HepG2 (cell line): ENCODE data around the gene SMIM24. TPM values are rescaled to one million over a fixed set of nuclear protein-coding genes. Genes with fewer than 3 reads are reported as not detected.

Source experiments
- ARNT2 ChIP-seq: sonication (generic); formaldehyde crosslinking; IDR thresholded peaks from 2 replicates; pipeline ENCODE4 v1.8.0; 2022; ENCODE audit warnings: mild to moderate bottlenecking, low read depth, missing genetic modification reagents, moderate library complexity
- BORCS8-MEF2B ChIP-seq: sonication (generic); formaldehyde crosslinking; IDR thresholded peaks from 2 replicates; pipeline ENCODE4 v1.8.0; 2022; ENCODE audit warnings: mild to moderate bottlenecking, missing genetic modification reagents
- CC2D1A ChIP-seq: sonication (generic); formaldehyde crosslinking; IDR thresholded peaks from 2 replicates; pipeline ENCODE4 v1.8.1; 2023; ENCODE audit warnings: mild to moderate bottlenecking, missing genetic modification reagents
- DNMT1 ChIP-seq: sonication (generic); formaldehyde crosslinking; IDR thresholded peaks from 2 replicates; pipeline ENCODE4 v1.5.1; 2020; ENCODE audit warnings: mild to moderate bottlenecking, missing genetic modification reagents
- DR1 ChIP-seq: sonication (generic); formaldehyde crosslinking; IDR thresholded peaks from 2 replicates; pipeline ENCODE4 v1.8.0; 2021; ENCODE audit warnings: mild to moderate bottlenecking, missing genetic modification reagents, inconsistent platforms
- GZF1 ChIP-seq: sonication (generic); formaldehyde crosslinking; IDR thresholded peaks from 2 replicates; pipeline ENCODE4 v1.5.1; 2020; ENCODE audit warnings: mild to moderate bottlenecking, missing genetic modification reagents
- HNF4G ChIP-seq, 2 experiments: sonication (generic) in 1 of 2; formaldehyde crosslinking in 1 of 2; IDR thresholded peaks; 2 replicates each; pipeline versions ENCODE4 v1.4.0 to v1.6.1; 2011 to 2020; ENCODE audit warnings: borderline replicate concordance in 2 of 2, low read depth in 2 of 2, mild to moderate bottlenecking in 2 of 2, low read length in 1 of 2, missing genetic modification reagents in 1 of 2, moderate library complexity in 1 of 2
- NCOA2 ChIP-seq: sonication (generic); formaldehyde crosslinking; IDR thresholded peaks from 2 replicates; pipeline ENCODE4 v1.8.0; 2022; ENCODE audit warnings: inconsistent platforms
- RARG ChIP-seq: sonication (generic); formaldehyde crosslinking; IDR thresholded peaks from 2 replicates; pipeline ENCODE4 v1.4.0; 2020; ENCODE audit warnings: low read depth, mild to moderate bottlenecking, missing genetic modification reagents
- SIX4 ChIP-seq: sonication (generic); formaldehyde crosslinking; IDR thresholded peaks from 2 replicates; pipeline ENCODE4 v1.4.0; 2020; ENCODE audit warnings: missing genetic modification reagents
- ZBTB42 ChIP-seq: sonication (generic); formaldehyde crosslinking; IDR thresholded peaks from 2 replicates; pipeline ENCODE4 v1.5.0; 2020; ENCODE audit warnings: mild to moderate bottlenecking, missing genetic modification reagents
- ZNF274 ChIP-seq: sonication (generic); formaldehyde crosslinking; IDR thresholded peaks from 2 replicates; pipeline ENCODE4 v1.5.1; 2020; ENCODE audit warnings: mild to moderate bottlenecking, missing genetic modification reagents
- ZNF556 ChIP-seq: sonication (generic); formaldehyde crosslinking; IDR thresholded peaks from 2 replicates; pipeline ENCODE4 v1.4.0; 2020; ENCODE audit warnings: mild to moderate bottlenecking, missing genetic modification reagents, borderline replicate concordance
- ZNF619 ChIP-seq: sonication (generic); formaldehyde crosslinking; IDR thresholded peaks from 2 replicates; pipeline ENCODE4 v1.4.0; 2020; ENCODE audit warnings: mild to moderate bottlenecking, missing genetic modification reagents
- ZNF775 ChIP-seq: sonication (generic); formaldehyde crosslinking; IDR thresholded peaks from 2 replicates; pipeline ENCODE4 v1.4.0; 2020; ENCODE audit warnings: missing genetic modification reagents, mild to moderate bottlenecking, moderate library complexity, borderline replicate concordance
- polyA plus RNA-seq, 8 experiments: library from polyadenylated mRNA; depleted of rRNA in 3 of 8; stranded (reverse) in 7 of 8; unstranded in 1 of 8; fragments of >200 nt; fragmentation: Illumina TruSeq in 4 of 8; extraction: Trizol in 4 of 8; gene quantifications; 2 replicates each; pipeline versions ENCODE4 v1.2.1 to v1.2.3, GENCODE V29; 2011 to 2016; ENCODE audit warnings: low read depth in 4 of 8, missing spikeins in 1 of 8, mixed read lengths in 1 of 8; ENCODE audit not compliant: insufficient read depth in 1 of 8
- total RNA-seq, 5 experiments: library from RNA; depleted of rRNA; stranded (reverse); fragments of >200 nt; fragmentation: Illumina TruSeq; extraction: Trizol; gene quantifications; 2 replicates each; pipeline ENCODE4 v1.2.3, GENCODE V29; 2016; ENCODE audit warnings: low read depth in 1 of 5
- TF ChIP-seq, protein P1 (sequence below): sonication (generic); formaldehyde crosslinking; IDR thresholded peaks from 2 replicates; pipeline ENCODE4 v1.4.0; 2020; ENCODE audit warnings: missing genetic modification reagents
- TF ChIP-seq, protein P2 (sequence below): sonication (generic); formaldehyde crosslinking; IDR thresholded peaks from 2 replicates; pipeline ENCODE4 v1.5.1; 2020; ENCODE audit warnings: missing genetic modification reagents, mild to moderate bottlenecking, borderline replicate concordance
- TF ChIP-seq, protein P3 (sequence below): sonication (generic); formaldehyde crosslinking; IDR thresholded peaks from 2 replicates; pipeline ENCODE4 v1.5.0; 2020; ENCODE audit warnings: missing genetic modification reagents
- TF ChIP-seq, protein P4 (sequence below): sonication (generic); formaldehyde crosslinking; conservative IDR thresholded peaks from 2 replicates; pipeline ENCODE4 v1.8.0; 2022; ENCODE audit warnings: missing genetic modification reagents

SMIM24 gene
- total and polyA plus RNA-seq, 2 of the 13 experiments (the other 11 are each of a cell fraction or from before 2014, with no cell fraction given): 11.2 to 70.6 TPM

DNA sequence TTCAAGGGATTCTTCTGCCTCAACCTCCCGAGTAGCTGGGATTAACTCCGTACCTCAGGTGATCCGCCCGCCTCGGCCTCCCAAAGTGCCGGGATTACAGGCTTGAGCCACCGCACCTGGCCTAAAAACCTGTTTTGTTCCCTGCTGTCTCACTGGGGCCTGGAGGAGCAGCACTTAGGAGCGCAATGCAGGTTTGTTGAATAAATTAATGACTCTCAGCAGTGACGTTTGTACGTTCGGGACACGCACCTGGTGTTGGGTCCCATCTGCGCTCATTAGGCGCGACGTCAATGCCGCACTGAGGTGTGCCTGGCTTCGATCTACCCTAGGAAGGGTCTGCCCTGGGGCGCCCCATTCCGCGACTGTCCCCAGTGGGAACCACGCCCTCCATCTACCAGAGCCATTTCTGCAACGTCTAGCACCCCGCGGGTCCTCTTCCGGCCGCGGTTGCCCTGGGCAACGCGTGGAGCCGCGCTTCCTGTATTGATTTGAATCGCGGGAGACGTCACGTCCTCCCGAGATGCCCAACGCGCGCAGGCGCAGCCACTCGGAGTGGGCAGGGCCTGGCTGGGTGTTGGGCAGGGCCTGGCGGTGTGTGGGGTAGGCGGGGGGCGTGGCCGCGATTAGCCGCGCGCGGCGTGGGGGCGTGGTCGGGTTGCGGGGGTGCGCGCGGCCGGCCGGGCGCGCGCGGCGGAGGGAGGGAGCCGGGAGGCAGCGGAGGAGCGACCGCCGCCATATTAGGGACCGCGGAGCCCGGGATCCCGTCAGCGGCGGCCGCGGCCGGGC lies 25.5 kb upstream of the SMIM24 start, which contains the start of gene FZR1 (continued):
- TF ChIP-seq, protein P1, sequence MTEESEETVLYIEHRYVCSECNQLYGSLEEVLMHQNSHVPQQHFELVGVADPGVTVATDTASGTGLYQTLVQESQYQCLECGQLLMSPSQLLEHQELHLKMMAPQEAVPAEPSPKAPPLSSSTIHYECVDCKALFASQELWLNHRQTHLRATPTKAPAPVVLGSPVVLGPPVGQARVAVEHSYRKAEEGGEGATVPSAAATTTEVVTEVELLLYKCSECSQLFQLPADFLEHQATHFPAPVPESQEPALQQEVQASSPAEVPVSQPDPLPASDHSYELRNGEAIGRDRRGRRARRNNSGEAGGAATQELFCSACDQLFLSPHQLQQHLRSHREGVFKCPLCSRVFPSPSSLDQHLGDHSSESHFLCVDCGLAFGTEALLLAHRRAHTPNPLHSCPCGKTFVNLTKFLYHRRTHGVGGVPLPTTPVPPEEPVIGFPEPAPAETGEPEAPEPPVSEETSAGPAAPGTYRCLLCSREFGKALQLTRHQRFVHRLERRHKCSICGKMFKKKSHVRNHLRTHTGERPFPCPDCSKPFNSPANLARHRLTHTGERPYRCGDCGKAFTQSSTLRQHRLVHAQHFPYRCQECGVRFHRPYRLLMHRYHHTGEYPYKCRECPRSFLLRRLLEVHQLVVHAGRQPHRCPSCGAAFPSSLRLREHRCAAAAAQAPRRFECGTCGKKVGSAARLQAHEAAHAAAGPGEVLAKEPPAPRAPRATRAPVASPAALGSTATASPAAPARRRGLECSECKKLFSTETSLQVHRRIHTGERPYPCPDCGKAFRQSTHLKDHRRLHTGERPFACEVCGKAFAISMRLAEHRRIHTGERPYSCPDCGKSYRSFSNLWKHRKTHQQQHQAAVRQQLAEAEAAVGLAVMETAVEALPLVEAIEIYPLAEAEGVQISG (CRISPR knock-in tag): peak; percentile 88
- TF ChIP-seq ZNF775 (CRISPR knock-in tag) (no peak), DNMT1 (CRISPR knock-in tag) (peak; percentile 77; the same call in 1 of the 2 replicates), BORCS8-MEF2B (CRISPR knock-in tag) (no peak; the same call in 1 of the 2 replicates), SIX4 (no peak), ZNF274 (CRISPR knock-in tag) (0 out of 2 replicates have a peak, but pooled peaks have one; percentile 10), ZNF619 (CRISPR knock-in tag) (0 out of 2 replicates have a peak, but pooled peaks have one; percentile 48), ZNF556 (CRISPR knock-in tag) (peak; percentile 59; the same call in 1 of the 2 replicates), DR1 (CRISPR knock-in tag) (no peak; the same call in 1 of the 2 replicates), RARG (CRISPR knock-in tag) (no peak), ZBTB42 (no peak), HNF4G (IDR thresholded peaks at IDR 0.05; ENCODE audit: borderline replicate concordance, low read depth, low read length) (no peak), HNF4G (CRISPR knock-in tag; IDR thresholded peaks at IDR 0.05; ENCODE audit: borderline replicate concordance, low read depth) (no peak), GZF1 (CRISPR knock-in tag) (no peak), ARNT2 (CRISPR knock-in tag) (peak; percentile 70), NCOA2 (CRISPR knock-in tag) (0 out of 2 replicates have a peak, but pooled peaks have one; percentile 33), CC2D1A (CRISPR knock-in tag) (no peak)
- TF ChIP-seq, protein P2, sequence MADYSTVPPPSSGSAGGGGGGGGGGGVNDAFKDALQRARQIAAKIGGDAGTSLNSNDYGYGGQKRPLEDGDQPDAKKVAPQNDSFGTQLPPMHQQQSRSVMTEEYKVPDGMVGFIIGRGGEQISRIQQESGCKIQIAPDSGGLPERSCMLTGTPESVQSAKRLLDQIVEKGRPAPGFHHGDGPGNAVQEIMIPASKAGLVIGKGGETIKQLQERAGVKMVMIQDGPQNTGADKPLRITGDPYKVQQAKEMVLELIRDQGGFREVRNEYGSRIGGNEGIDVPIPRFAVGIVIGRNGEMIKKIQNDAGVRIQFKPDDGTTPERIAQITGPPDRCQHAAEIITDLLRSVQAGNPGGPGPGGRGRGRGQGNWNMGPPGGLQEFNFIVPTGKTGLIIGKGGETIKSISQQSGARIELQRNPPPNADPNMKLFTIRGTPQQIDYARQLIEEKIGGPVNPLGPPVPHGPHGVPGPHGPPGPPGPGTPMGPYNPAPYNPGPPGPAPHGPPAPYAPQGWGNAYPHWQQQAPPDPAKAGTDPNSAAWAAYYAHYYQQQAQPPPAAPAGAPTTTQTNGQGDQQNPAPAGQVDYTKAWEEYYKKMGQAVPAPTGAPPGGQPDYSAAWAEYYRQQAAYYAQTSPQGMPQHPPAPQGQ (CRISPR knock-in tag): no peak
- TF ChIP-seq, protein P3, sequence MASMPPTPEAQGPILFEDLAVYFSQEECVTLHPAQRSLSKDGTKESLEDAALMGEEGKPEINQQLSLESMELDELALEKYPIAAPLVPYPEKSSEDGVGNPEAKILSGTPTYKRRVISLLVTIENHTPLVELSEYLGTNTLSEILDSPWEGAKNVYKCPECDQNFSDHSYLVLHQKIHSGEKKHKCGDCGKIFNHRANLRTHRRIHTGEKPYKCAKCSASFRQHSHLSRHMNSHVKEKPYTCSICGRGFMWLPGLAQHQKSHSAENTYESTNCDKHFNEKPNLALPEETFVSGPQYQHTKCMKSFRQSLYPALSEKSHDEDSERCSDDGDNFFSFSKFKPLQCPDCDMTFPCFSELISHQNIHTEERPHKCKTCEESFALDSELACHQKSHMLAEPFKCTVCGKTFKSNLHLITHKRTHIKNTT (CRISPR knock-in tag): 0 out of 2 replicates have a peak, but pooled peaks have one; percentile 18
- TF ChIP-seq, protein P4, sequence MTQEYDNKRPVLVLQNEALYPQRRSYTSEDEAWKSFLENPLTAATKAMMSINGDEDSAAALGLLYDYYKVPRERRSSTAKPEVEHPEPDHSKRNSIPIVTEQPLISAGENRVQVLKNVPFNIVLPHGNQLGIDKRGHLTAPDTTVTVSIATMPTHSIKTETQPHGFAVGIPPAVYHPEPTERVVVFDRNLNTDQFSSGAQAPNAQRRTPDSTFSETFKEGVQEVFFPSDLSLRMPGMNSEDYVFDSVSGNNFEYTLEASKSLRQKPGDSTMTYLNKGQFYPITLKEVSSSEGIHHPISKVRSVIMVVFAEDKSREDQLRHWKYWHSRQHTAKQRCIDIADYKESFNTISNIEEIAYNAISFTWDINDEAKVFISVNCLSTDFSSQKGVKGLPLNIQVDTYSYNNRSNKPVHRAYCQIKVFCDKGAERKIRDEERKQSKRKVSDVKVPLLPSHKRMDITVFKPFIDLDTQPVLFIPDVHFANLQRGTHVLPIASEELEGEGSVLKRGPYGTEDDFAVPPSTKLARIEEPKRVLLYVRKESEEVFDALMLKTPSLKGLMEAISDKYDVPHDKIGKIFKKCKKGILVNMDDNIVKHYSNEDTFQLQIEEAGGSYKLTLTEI (CRISPR knock-in tag): no peak
